Loucy (cell line): ENCODE measurements around the gene ITIH1.

Experiments
- EZH2phosphoT487 ChIP-seq: fragments of 200-600 bp; IDR thresholded peaks from 2 replicates; pipeline ENCODE4 v1.6.1; 2018; ENCODE audit warnings: antibody characterized with exemption, mild to moderate bottlenecking, moderate library complexity, borderline replicate concordance
- TF ChIP-seq, protein P1 (sequence below): fragments of 200-600 bp; sonication (generic); conservative IDR thresholded peaks from 2 replicates; pipeline ENCODE4 v1.5.1; 2014; ENCODE audit warnings: mild to moderate bottlenecking, antibody characterized with exemption, low read length

- no peak for TF ChIP-seq EZH2phosphoT487
- TF ChIP-seq, protein P1, sequence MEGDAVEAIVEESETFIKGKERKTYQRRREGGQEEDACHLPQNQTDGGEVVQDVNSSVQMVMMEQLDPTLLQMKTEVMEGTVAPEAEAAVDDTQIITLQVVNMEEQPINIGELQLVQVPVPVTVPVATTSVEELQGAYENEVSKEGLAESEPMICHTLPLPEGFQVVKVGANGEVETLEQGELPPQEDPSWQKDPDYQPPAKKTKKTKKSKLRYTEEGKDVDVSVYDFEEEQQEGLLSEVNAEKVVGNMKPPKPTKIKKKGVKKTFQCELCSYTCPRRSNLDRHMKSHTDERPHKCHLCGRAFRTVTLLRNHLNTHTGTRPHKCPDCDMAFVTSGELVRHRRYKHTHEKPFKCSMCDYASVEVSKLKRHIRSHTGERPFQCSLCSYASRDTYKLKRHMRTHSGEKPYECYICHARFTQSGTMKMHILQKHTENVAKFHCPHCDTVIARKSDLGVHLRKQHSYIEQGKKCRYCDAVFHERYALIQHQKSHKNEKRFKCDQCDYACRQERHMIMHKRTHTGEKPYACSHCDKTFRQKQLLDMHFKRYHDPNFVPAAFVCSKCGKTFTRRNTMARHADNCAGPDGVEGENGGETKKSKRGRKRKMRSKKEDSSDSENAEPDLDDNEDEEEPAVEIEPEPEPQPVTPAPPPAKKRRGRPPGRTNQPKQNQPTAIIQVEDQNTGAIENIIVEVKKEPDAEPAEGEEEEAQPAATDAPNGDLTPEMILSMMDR = no peak
These were observed 33.7 kb upstream of the ITIH1 start for GRCh38 chr3:52743721-52744120.
